WERI-Rb-1 (cell line): ENCODE data around the gene CNTNAP2.

Experiments used
- DNase-seq: peaks from one replicate; pipeline ENCODE4 v3.0.0-alpha.2; 2020
- H3K27ac ChIP-seq: fragments of 250-450 bp; sonication (Bioruptor Pico); 2 replicates; pipeline ENCODE4 v1.5.1; 2020; ENCODE audit warnings: mild to moderate bottlenecking, moderate library complexity
- H3K27me3 ChIP-seq: fragments of 250-450 bp; sonication (Bioruptor Pico); 2 replicates; pipeline ENCODE4 v1.5.1; 2021; ENCODE audit warnings: mild to moderate bottlenecking, low read depth, moderate library complexity; ENCODE audit not compliant: insufficient read depth, severe bottlenecking
- H3K36me3 ChIP-seq: fragments of 250-450 bp; sonication (Bioruptor Pico); 2 replicates; pipeline ENCODE4 v1.5.1; 2020; ENCODE audit warnings: mild to moderate bottlenecking, moderate library complexity
- H3K4me3 ChIP-seq: 2 replicates; pipeline ENCODE4 v1.5.1; 2011; ENCODE audit warnings: low read depth, mild to moderate bottlenecking, control low read depth, low read length
- H3K9me3 ChIP-seq: fragments of 250-450 bp; sonication (Bioruptor Pico); 2 replicates; pipeline ENCODE4 v1.5.1; 2021; ENCODE audit warnings: mild to moderate bottlenecking, moderate library complexity; ENCODE audit not compliant: severe bottlenecking
- CTCF ChIP-seq: IDR thresholded peaks from 2 replicates; pipeline ENCODE4 v1.5.1; 2011; ENCODE audit warnings: low read depth, mild to moderate bottlenecking, control low read depth, inconsistent platforms, low read length

CNTNAP2 gene

DNA sequence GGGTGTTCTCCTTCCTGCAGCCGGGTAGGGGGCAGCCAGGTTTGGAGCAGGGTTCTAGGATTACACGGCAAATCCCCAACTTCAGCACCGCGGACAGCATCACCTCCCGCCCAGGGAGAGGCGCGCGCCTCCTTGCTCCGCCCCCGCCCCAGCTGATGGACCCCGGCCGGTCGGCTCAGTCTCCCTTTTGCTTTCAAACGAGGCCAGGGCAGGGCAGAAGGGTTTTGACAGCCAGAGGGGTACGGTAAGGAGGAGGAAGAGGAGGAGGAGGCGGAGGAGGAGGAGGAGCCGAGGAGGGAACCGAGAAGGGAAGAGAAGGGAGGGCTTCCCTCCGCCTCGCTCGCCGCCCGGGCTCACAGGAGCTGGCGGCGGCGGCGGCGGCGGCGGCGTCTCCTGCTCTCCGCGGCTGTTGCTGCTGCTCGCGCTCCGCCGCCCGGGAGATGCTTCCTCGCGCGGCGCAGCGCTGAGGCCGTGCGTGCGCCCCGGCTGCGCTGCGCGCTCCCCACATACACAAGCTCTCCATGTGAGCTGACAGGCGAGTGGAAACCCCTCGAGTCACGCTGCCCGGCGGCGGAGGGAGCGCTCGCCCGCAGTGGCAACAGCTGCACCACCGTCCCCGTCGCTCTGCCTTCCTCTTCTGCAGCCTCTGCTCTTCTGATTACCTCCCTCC lies 615 bp upstream of the CNTNAP2 start:
- peak; percentile 58 for DNase-seq
- Histone ChIP-seq H3K4me3 (peak overlapping the region; percentile 66), H3K27me3 (no peaks in the 10 kb centered on the region), H3K27ac (no peak overlapping the region), H3K9me3 (no peaks in the 10 kb centered on the region), H3K36me3 (no peaks in the 10 kb centered on the region)
- no peak for TF ChIP-seq CTCF

GRCh38 chr7:146117576-146117975 lies 975 bp downstream of the CNTNAP2 start:
- Histone ChIP-seq H3K4me3 (no peak overlapping the region), H3K9me3 (no peaks in the 10 kb centered on the region), H3K27ac (no peak overlapping the region), H3K27me3 (no peaks in the 10 kb centered on the region), H3K36me3 (no peaks in the 10 kb centered on the region)
- TF ChIP-seq CTCF = no peak
- DNase-seq = no peak

DNA sequence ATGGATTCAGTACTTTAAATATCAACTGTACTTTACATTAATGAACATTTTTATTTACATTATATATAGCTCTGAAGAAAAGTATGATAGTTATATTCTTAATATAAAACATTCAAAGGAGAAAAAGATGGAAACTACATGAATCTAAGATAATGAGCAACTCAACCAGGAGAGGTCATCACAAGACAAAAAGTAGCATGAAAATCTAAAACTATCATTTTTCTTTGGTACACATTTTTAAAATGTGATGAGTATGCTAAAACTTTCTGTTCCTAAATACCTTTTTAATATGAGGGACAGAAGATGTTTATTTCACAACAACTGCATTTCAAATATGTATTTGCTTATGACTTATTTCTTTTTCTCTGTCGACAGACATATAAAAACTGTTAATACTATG lies 2.4 kb downstream of the CNTNAP2 start:
- no peak for DNase-seq
- no peak overlapping the region for H3K27ac ChIP-seq
- no peak overlapping the region for H3K4me3 ChIP-seq
- no peak for TF ChIP-seq CTCF
- H3K36me3 ChIP-seq = no peaks in the 10 kb centered on the region
- no peaks in the 10 kb centered on the region for H3K9me3 ChIP-seq
- no peaks in the 10 kb centered on the region for H3K27me3 ChIP-seq

- Histone ChIP-seq H3K27me3 (no peaks in the 10 kb centered on the region), H3K27ac (no peak overlapping the region), H3K36me3 (no peaks in the 10 kb centered on the region)
Measured at GRCh38 chr7:146123715-146124114, 7.1 kb downstream of the CNTNAP2 start.

GRCh38 chr7:146126767-146127509 lies 10.3 kb downstream of the CNTNAP2 start:
- H3K27me3 ChIP-seq = no peaks in the 10 kb centered on the region
- DNase-seq = no peak
- H3K9me3 ChIP-seq = no peaks in the 10 kb centered on the region
- no peaks in the 10 kb centered on the region for H3K36me3 ChIP-seq
- H3K4me3 ChIP-seq = no peak overlapping the region
- H3K27ac ChIP-seq = no peak overlapping the region
- TF ChIP-seq CTCF = 0 out of 2 replicates have a peak, but pooled peaks have one; percentile 2

More at GRCh38 chr7:146123715-146124114, 7.1 kb downstream of the CNTNAP2 start:
- no peak for TF ChIP-seq CTCF
- no peak for DNase-seq
- no peaks in the 10 kb centered on the region for H3K9me3 ChIP-seq
- H3K4me3 ChIP-seq = no peak overlapping the region

DNA sequence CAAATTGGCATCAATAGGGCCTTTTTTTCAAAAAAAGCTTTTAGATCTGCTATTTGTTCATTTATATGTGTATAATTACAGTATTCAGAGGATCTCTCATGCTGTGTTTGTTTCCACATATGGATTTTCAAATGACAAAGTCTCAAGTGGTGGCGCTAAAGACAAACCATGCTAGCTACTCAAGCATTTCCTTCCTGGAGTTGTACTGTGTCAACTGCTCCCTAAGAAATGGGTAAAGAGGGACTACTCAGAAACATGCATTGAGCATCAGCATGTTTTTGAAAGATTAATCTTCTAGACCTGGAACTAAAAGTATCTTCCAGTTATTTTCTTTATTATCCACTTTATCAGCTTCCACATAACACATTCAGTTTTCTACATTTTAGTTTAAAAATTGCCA lies 12.7 kb downstream of the CNTNAP2 start:
- Histone ChIP-seq H3K27ac (no peak overlapping the region), H3K9me3 (no peaks in the 10 kb centered on the region), H3K27me3 (no peaks in the 10 kb centered on the region), H3K4me3 (no peak overlapping the region), H3K36me3 (no peaks in the 10 kb centered on the region)
- DNase-seq = no peak
- peak; percentile 12; the same call in 1 of the 2 replicates for TF ChIP-seq CTCF
